GM23248 (cell line): ENCODE results near the gene ABHD14A. TPM values are rescaled to one million over a fixed set of nuclear protein-coding genes. Genes with fewer than 3 reads are reported as not detected.

Experiments
- DNase-seq: peaks from one replicate; pipeline ENCODE4 v3.0.0-alpha.2; 2015
- H2AFZ ChIP-seq: fragments of 200-600 bp; sonication (generic); 2 replicates; pipeline ENCODE4 v1.6.1; 2016; ENCODE audit warnings: antibody characterized with exemption
- H3F3A ChIP-seq: fragments of 200-600 bp; sonication (generic); 2 replicates; pipeline ENCODE4 v1.6.1; 2016; ENCODE audit warnings: mild to moderate bottlenecking, antibody characterized with exemption, mixed run types; ENCODE audit not compliant: insufficient read depth
- H3K27ac ChIP-seq: fragments of 200-600 bp; sonication (generic); 2 replicates; pipeline ENCODE4 v1.5.1; 2016; ENCODE audit warnings: mild to moderate bottlenecking
- H3K27me3 ChIP-seq: fragments of 200-600 bp; sonication (generic); replicated peaks from 2 replicates; pipeline ENCODE4 v1.6.1; 2016; ENCODE audit warnings: mild to moderate bottlenecking; ENCODE audit not compliant: insufficient read depth
- H3K36me3 ChIP-seq: fragments of 200-600 bp; sonication (generic); 2 replicates; pipeline ENCODE4 v1.6.1; 2016; ENCODE audit warnings: low read depth, mild to moderate bottlenecking
- H3K4me1 ChIP-seq: fragments of 200-600 bp; sonication (generic); 2 replicates; pipeline ENCODE4 v1.6.1; 2016; ENCODE audit warnings: mild to moderate bottlenecking; ENCODE audit not compliant: insufficient read depth
- H3K4me2 ChIP-seq: fragments of 200-600 bp; sonication (generic); one replicate; pipeline ENCODE4 v1.6.1; 2016; ENCODE audit warnings: mild to moderate bottlenecking; ENCODE audit not compliant: unreplicated experiment
- H3K4me3 ChIP-seq: fragments of 200-600 bp; sonication (generic); 2 replicates; pipeline ENCODE4 v1.5.1; 2016; ENCODE audit warnings: mild to moderate bottlenecking
- H3K79me2 ChIP-seq: fragments of 200-600 bp; sonication (generic); 2 replicates; pipeline ENCODE4 v1.6.1; 2016; ENCODE audit warnings: mild to moderate bottlenecking; ENCODE audit not compliant: insufficient read depth
- H3K9ac ChIP-seq: fragments of 200-600 bp; sonication (generic); 2 replicates; pipeline ENCODE4 v1.6.1; 2016; ENCODE audit warnings: mild to moderate bottlenecking
- H3K9me2 ChIP-seq: fragments of 200-600 bp; sonication (generic); 2 replicates; pipeline ENCODE4 v1.6.1; 2016; ENCODE audit warnings: mixed run types, mild to moderate bottlenecking, moderate library complexity; ENCODE audit not compliant: insufficient read depth
- H3K9me3 ChIP-seq: fragments of 200-600 bp; sonication (generic); one replicate; pipeline ENCODE4 v1.6.1; 2017; ENCODE audit warnings: low read depth
- H4K20me1 ChIP-seq: fragments of 200-600 bp; sonication (generic); 2 replicates; pipeline ENCODE4 v1.6.0; 2016; ENCODE audit not compliant: insufficient read depth
- EZH2 ChIP-seq: fragments of 200-600 bp; sonication (generic); IDR thresholded peaks from 2 replicates; pipeline ENCODE4 v1.6.1; 2018; ENCODE audit warnings: antibody characterized with exemption, mild to moderate bottlenecking; ENCODE audit not compliant: insufficient read depth, poor library complexity, severe bottlenecking
- EZH2phosphoT487 ChIP-seq: fragments of 200-600 bp; sonication (generic); IDR thresholded peaks from 2 replicates; pipeline ENCODE4 v1.6.1; 2018; ENCODE audit warnings: antibody characterized with exemption, moderate library complexity, mild to moderate bottlenecking, low read depth; ENCODE audit not compliant: insufficient read depth
- WGBS, 2 experiments: methylation state at CpG; one replicate each; pipeline ENCODE4 v1.1.6; 2015 to 2017; ENCODE audit warnings: low lambda C conversion rate in 2 of 2, low coverage in 1 of 2; ENCODE audit errors: missing lambda C conversion rate in 2 of 2; 5-methylcytosine and 5-hydroxymethylcytosine counted together
- in situ Hi-C: fragments of 300-500 bp; cut with MboI; formaldehyde crosslinking; loops from 2 replicates; pipeline ENCODE4 v1.15.0; 2020
- polyA plus RNA-seq: library from polyadenylated mRNA; unstranded; fragments of >200 nt; fragmentation: Nextera tagmentation; extraction: Ambion mirVana; gene quantifications from 2 replicates; pipeline ENCODE4 v1.2.1, GENCODE V29; 2016
- total RNA-seq: library from RNA; depleted of rRNA; stranded (reverse); fragments of >200 nt; shearing (Covaris generic); gene quantifications from 2 replicates; pipeline ENCODE4 v1.2.3, GENCODE V29; 2014

Gene ABHD14A
- total and polyA plus RNA-seq, 2 experiments from 2014 or later, result 35.5 to 37.9 TPM

- peaks cover 4% of the 10 kb centered on the region; the same call in 1 of the 2 replicates for H3K4me1 ChIP-seq
These were observed 48.4 kb downstream of the ABHD14A start for GRCh38 chr3:52023101-52023770.

GRCh38 chr3:52023860-52024764 is 49.2 kb downstream of the ABHD14A start:
- in situ Hi-C loops, result no loop called here
- Histone ChIP-seq H3K4me2 (no peak overlapping the region), H3K9me3 (no peaks in the 10 kb centered on the region), H3K27ac (no peak overlapping the region), H3K9ac (no peak overlapping the region), H3K9me2 (no peaks in the 10 kb centered on the region), H3K79me2 (no peaks in the 10 kb centered on the region), H3K27me3 (no peaks in the 10 kb centered on the region), H3K36me3 (no peaks in the 10 kb centered on the region), H3K4me1 (peaks cover 4% of the 10 kb centered on the region; the same call in 1 of the 2 replicates), H4K20me1 (no peaks in the 10 kb centered on the region), H2AFZ (no peak overlapping the region), H3F3A (no peaks in the 10 kb centered on the region), H3K4me3 (no peak overlapping the region)
- 79 to 86% methylated on average over 8 of the region's 8 CpGs for WGBS, 2 experiments
- TF ChIP-seq EZH2phosphoT487 (no peak), EZH2 (no peak)
- no peak for DNase-seq

More at GRCh38 chr3:52023101-52023770, 48.4 kb downstream of the ABHD14A start:
- no peaks in the 10 kb centered on the region for H3K79me2 ChIP-seq
- H2AFZ ChIP-seq, result no peak overlapping the region
- H3K4me2 ChIP-seq, result no peak overlapping the region
- in situ Hi-C loops, result no loop called here
- H3K9me3 ChIP-seq, result no peaks in the 10 kb centered on the region
- WGBS, 2 experiments, result 56 to 70% methylated on average over 3 of the region's 3 CpGs
- no peaks in the 10 kb centered on the region for H3F3A ChIP-seq
- no peak for DNase-seq
- no peaks in the 10 kb centered on the region for H3K9me2 ChIP-seq
- no peak overlapping the region for H3K9ac ChIP-seq
- H3K4me3 ChIP-seq, result no peak overlapping the region
- H3K27me3 ChIP-seq, result no peaks in the 10 kb centered on the region
- no peaks in the 10 kb centered on the region for H4K20me1 ChIP-seq
- H3K27ac ChIP-seq, result no peak overlapping the region
- TF ChIP-seq EZH2phosphoT487 (no peak), EZH2 (no peak)
- H3K36me3 ChIP-seq, result no peaks in the 10 kb centered on the region

- DNase-seq, result no peak
- H3K79me2 ChIP-seq, result no peaks in the 10 kb centered on the region
- no peaks in the 10 kb centered on the region for H3F3A ChIP-seq
- H3K9me2 ChIP-seq, result no peaks in the 10 kb centered on the region
- H4K20me1 ChIP-seq, result no peaks in the 10 kb centered on the region
- H3K27ac ChIP-seq, result no peak overlapping the region
- peaks cover 4% of the 10 kb centered on the region; the same call in 1 of the 2 replicates for H3K4me1 ChIP-seq
- in situ Hi-C loops, result no loop called here
- H3K4me2 ChIP-seq, result no peak overlapping the region
- H3K9me3 ChIP-seq, result no peaks in the 10 kb centered on the region
- TF ChIP-seq EZH2 (no peak), EZH2phosphoT487 (no peak)
- WGBS, 2 experiments, result 90 to 97% methylated on average over 6 of the region's 6 CpGs
- no peak overlapping the region for H3K9ac ChIP-seq
- no peaks in the 10 kb centered on the region for H3K27me3 ChIP-seq
- no peaks in the 10 kb centered on the region for H3K36me3 ChIP-seq
- H3K4me3 ChIP-seq, result no peak overlapping the region
- no peak overlapping the region for H2AFZ ChIP-seq
These were observed 50.0 kb downstream of the ABHD14A start for GRCh38 chr3:52024765-52025452.

GRCh38 chr3:52025453-52025852 is 50.6 kb downstream of the ABHD14A start:
- in situ Hi-C loops, result no loop called here
- Histone ChIP-seq H3K9me3 (no peaks in the 10 kb centered on the region), H3K4me3 (no peak overlapping the region), H4K20me1 (no peaks in the 10 kb centered on the region), H3K4me1 (peaks cover 4% of the 10 kb centered on the region; the same call in 1 of the 2 replicates), H3F3A (no peaks in the 10 kb centered on the region), H3K27ac (no peak overlapping the region), H3K4me2 (no peak overlapping the region), H3K27me3 (no peaks in the 10 kb centered on the region), H3K9ac (no peak overlapping the region), H3K36me3 (no peaks in the 10 kb centered on the region), H3K9me2 (no peaks in the 10 kb centered on the region), H3K79me2 (no peaks in the 10 kb centered on the region), H2AFZ (no peak overlapping the region)
- no peak for DNase-seq
- TF ChIP-seq EZH2phosphoT487, result no peak
- TF ChIP-seq EZH2, result no peak
- 80 to 91% methylated on average over 7 of the region's 7 CpGs for WGBS, 2 experiments
